ENCODE data around the gene TSHZ2.

TSHZ2 gene

DNA sequence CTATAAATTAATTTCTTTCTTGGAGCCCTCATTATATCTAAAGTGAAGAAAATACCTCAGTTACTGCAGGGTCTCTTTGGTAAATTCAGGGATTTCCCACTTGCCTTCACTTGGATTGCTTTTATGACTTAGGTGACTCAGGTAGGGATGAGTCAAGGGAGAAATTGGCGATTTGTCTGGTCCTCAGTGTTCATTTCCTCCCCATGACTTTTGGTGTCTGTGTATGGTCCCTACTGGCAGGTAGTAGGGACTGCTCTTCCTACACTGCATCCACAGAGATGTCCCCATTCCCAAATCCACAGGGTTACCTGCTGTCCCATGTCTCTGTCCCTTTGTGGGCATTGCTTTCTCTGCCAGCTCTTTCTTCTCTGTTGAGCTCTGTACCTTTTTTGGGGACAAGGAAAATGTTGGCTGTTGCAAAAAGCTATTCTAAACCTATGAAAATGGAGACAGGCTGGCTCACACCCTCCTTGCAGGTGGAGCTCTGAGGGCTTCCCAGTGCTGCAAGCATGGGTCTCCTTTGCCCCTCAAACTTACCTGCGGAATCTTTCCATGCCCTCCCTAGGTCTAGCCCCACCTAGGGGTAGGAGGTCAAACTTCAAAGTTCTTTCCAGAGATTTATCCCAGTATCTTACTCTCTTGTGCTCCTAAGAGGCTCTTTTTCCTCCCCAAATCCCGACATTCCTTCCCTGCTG is 409.6 kb downstream of the TSHZ2 start:
- DNase-seq (ENCODE audit: low read depth in 2 of 2), result no peak

GRCh38 chr20:53382263-53382844 is 410.2 kb downstream of the TSHZ2 start:
- no peak for DNase-seq (ENCODE audit: low read depth in 2 of 2)

GRCh38 chr20:53383916-53384315 is 411.8 kb downstream of the TSHZ2 start:
- DNase-seq (ENCODE audit: low read depth in 2 of 2), result no peak

- no peak for DNase-seq (ENCODE audit: low read depth in 2 of 2)
These were observed 412.2 kb downstream of the TSHZ2 start for GRCh38 chr20:53384392-53384791.

DNA sequence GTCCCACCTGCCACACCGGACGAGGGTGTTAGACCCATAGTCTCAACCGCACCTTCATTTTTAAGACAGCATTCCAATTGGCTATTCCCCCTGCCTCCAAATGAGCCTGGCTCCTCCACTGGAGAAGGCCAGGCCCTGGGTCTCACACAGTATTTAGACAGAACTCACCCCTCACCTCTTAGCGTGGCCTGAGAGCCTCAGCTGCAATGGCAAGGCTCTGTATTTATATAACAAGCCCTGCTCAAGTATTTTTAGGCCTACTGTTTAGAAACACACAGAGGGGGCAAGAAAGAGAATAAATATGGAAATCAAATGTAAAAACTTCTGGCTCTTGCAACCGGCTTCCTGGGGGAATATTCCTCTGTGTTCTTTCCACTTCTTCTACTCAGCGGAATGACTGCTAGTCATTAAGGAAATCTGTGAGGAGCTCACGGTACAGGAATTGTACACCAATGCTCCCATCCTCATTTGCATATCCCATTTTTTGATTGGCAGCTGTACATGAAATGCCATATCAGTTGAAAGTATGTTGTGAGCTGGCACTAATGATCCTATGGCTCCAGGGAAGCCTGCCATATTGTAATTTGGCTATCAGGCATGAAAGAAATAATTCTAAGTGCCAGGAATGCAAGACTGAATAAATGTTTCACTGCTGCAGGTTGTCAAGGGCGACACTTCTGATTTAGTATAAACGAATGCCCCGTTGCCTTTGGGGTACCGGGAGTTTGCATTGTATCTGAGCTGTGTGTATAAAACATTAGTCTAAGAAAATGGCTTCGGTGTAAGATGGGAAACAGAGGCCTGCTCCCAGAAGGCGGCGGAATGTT is 414.0 kb downstream of the TSHZ2 start:
- DNase-seq (ENCODE audit: low read depth in 2 of 2), result no peak

DNA sequence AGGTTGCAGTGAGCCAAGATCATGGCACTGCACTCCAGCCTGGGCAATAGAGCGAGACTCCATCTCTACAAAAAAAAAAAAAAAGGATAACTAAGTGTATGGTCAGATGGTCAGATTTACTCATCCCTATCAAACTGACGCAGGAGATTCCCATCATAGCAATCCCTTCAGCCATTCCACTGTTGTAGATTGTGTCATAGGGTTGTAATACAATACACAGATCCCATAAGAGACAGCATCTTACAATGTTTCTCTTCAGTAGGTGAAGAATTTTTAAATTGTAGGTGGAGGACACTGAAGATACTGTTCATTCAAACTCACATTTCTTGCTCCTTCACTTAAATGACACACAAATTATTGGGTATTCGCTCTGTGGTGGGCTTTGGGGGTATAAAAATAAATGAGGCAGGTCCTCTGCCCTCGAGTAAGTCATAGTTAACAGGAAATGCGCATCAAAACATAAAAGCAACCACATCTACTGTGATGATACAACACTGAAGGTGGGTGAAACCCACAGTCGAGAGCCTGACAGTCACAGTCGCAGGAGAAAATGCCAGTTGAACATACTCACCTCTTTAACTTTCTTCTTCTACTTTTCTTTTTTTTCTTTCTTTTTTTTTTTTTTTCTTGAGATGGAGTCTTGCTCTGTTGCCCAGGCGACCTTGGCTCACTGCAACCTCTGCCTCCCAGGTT is 416.0 kb downstream of the TSHZ2 start:
- DNase-seq (ENCODE audit: low read depth in 2 of 2), result no peak

DNA sequence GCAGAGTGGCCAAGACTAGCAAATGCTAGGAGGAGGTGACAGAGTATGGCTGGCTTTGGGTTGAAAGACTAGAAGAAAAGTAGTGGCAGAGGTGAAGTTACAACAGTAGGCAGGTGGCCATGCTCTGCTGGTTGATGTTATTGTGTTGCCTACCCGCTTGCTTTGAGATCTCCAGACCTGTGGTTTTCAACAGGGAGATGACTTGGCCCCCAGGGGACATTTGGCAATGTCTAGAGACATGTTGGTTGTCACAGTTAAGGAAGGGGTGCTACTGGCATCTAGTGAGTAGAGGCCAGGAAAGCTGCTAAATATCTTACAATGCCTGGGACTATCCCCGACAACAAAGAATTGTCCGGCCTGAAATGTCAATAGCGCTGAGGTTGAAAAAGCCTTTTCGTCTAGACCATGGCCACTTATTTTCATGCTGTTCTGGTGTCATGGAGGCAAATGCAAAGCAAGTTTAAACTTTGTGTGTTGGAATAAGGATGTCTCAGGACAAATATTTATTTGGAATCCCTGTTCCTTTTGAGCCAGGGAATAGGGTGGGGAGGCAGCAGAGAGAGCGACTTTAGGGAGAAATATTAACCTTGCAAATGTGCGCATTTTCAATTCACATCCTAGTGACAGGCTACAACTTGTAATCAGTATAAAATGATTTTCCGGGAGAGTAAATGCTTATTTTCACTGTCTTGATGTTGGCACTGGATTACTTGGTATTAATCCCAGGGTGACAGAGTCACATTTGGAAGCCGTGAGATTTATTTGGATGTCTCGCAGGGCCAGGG is 417.6 kb downstream of the TSHZ2 start:
- DNase-seq (ENCODE audit: low read depth in 2 of 2), result no peak

- no peak for DNase-seq (ENCODE audit: low read depth in 2 of 2)
These were observed 418.6 kb downstream of the TSHZ2 start for GRCh38 chr20:53390770-53391169.

GRCh38 chr20:53394433-53394832 is 422.3 kb downstream of the TSHZ2 start:
- no peak for DNase-seq (ENCODE audit: low read depth in 2 of 2)

DNA sequence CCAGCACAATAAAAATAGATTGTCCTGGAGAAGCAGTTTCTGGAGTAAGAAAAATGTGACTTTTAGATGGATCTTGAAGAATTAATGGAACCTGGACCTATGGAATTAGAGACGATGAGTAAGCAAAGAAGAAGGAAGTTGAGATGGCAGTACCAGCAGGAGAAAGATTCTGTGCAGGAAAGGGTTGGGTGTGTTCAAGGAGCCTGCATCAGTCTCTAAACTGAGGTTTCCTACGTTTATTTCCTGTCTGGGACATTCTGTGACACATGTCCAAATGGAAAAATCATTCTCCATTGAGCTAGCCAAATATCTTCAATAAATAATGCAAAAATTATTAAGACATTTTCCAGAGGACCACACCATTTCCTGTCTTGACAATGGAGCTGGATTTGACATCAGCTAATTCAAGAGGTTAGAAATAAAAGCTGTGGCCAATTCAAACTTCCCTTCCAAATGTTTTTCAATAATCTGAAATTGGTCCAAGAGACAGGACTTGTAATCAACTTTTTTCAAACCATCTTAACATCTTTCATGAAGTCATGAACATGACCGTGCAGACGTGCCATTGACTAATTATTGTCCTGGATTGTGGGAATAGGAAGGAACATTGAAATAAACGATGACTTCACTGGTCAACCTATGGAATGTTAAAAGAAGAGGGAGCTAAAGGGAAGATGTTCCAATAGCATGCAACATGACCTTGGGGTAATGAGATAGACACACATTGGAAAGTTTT is 423.2 kb downstream of the TSHZ2 start:
- no peak for DNase-seq (ENCODE audit: low read depth in 2 of 2)

DNA sequence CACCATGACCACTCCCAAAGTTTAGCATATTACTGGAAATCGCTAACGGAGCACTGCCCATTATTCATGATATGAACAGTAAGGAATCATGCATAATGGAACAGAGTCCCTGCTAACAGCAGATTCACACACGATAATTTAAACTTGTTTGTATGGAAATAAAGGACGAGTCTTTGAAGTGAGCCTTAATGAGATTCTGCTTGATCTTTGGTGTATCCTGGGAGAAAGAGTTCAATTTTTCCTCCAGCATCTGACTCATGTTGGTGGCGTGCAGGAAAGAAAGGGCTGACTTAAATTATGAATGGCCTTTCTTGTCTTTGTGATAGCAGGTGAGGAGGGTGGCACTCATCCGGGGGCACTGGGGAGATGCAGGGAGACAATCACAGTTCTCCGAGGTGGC is 426.9 kb downstream of the TSHZ2 start:
- DNase-seq (ENCODE audit: low read depth in 2 of 2), result no peak

GRCh38 chr20:53399592-53400335 is 427.6 kb downstream of the TSHZ2 start:
- no peak for DNase-seq (ENCODE audit: low read depth in 2 of 2)

DNA sequence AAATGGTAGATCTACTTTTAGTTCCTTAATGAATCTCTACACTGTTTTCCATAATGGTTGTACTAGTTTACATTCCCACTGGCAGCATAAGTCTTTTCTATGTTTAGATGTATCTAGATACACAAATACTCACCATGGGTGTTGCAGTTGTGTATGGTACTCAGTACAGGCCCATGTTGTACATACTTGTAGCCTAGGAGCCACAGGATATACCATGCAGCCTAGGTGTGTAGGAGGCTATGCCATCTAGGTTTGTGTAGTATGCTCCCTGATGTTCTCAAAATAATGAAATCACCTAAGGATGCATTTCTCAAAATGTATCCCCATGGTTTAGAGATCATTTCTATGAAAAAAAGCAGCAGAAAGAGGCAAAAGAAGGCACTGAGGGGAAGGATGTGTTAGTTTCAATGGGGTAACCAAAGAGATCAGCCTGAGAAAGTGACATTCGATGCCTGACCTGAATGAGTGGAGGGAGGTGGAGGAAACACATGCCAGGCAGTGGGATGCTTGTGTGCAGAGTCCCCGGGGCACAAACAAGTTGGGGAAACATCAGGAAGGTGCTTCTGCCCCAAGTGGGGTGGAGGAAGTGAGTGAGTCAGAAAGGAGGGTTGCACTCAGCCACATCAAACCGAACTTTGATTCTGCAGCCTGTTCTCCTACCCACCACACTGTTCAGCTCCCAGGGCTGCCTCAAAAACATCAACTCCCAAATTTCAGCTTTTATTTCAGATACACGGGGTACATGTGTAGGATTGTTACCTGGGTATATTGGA is 430.3 kb downstream of the TSHZ2 start:
- peak in 1 of 2 donors; percentile 14 for DNase-seq (ENCODE audit: low read depth in 2 of 2)

GRCh38 chr20:53403029-53403428 is 430.9 kb downstream of the TSHZ2 start:
- DNase-seq (ENCODE audit: low read depth in 2 of 2), result no peak

DNA sequence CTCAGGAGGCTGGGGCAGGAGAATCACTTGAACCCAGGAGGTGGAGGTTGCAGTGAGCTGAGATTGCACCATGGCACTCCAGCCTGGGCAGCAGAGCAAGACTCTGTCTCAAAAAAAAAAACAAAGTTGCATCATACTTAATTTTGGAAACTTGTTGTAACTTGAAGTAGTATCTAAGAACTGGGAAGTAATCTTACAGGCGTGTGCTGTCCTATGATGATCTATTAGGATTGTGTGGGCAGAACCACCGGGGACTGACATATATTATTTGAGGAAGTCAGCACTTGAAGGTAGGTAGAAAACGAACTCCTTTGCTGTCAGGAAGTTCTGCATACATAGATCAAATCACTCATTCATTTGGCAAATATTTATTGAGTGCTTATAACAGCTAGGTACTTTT is 433.0 kb downstream of the TSHZ2 start:
- DNase-seq (ENCODE audit: low read depth in 2 of 2), result no peak

- no peak for DNase-seq (ENCODE audit: low read depth in 2 of 2)
These were observed 434.4 kb downstream of the TSHZ2 start for GRCh38 chr20:53406580-53406979.

DNA sequence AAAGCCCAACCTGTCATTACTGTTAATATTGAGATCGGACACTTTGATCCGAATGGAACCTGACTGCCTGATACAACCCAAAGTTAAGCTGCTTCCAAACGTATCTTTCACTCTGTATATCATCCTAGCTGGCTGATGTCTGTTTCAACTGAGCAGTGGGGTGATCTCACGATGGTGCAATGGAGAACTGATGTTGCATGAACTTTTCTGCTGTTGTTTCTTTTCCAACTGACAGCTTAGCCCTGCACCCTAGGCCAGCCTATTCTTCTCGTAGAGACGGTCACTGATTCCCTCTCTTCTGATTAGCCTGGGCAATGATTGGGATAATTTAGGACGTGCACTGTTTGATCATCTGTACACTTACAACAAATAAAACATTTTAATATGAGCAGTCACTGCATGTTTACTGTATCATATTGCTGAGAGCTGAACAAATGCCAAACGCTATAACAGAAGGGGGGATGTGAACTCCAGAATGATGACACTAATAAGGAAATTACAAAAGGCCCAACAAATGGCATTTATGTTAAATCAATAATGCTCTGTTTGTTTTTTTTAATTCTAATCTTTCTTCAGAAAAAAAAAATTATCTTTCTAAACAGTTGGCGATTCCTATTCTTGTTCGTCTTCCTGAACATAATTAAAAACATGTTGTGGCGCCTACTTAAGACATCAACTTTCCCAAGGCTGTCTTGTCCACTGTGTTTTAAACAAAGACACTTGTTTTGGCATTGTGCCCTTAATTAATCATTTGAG is 436.7 kb downstream of the TSHZ2 start:
- DNase-seq (ENCODE audit: low read depth in 2 of 2), result no peak

DNA sequence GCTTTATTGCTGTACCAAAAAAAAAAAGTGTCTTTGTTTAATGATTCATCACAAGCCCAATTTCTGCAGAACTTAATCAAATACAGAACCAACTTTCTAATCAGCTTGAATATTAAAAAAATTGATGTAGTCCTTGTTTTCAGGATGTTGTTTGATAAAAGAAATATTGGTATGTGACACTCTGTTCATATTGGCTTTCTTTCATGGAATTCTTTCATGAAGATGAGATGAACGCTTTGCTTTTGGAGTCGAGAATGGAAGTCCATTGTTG is 437.2 kb downstream of the TSHZ2 start:
- no peak for DNase-seq (ENCODE audit: low read depth in 2 of 2)

DNA sequence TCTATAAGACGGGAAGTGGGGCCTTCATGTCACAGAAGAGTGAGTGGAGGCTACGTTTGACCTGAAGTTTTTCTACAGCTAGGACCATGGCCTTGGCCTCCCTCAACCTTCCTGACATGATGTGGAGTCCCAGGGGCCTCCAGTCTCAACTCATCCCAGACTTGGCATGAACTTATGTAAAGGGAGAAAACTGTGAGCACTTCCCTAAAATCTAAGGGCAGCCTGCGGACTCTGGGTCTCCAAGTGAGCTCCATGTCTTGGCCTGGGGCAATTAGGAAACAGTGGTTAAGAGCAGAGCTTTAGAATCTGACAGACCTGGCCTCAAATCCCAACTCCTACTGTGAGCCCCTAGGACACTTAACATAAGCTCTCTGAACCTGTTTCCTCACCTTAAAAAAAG is 439.0 kb downstream of the TSHZ2 start:
- DNase-seq (ENCODE audit: low read depth in 2 of 2), result no peak

Data from activated CD4-positive, alpha-beta T cell treated with anti-CD3 and anti-CD28 coated beads for 24 hours (primary cell).